ENCODE data around the gene KRTAP29-1. TPM values are rescaled to one million over a fixed set of nuclear protein-coding genes. Genes with fewer than 3 reads are reported as not detected.
"Not testable (repeated sequence)": the region's sequence is repeated elsewhere in the genome, so short reads cannot be mapped to it uniquely, and the experiment has no call there.

Gene KRTAP29-1, protein sequence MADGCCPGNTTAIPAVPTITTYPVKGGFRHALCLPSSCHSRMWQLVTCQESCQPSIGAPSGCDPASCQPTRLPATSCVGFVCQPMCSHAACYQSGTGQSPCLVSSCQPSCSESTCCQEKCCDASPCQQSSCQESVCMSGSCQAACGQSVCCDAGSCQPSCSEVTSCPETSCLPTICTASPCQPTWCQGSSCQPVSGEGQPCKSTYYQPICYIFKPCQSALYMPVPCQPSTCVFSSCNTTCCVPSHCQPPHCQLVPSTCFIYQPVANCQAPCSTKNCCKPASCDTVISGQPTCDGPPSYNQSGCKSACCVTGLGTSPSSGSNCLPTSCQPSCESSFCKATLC
- not detected for total RNA-seq

DNA sequence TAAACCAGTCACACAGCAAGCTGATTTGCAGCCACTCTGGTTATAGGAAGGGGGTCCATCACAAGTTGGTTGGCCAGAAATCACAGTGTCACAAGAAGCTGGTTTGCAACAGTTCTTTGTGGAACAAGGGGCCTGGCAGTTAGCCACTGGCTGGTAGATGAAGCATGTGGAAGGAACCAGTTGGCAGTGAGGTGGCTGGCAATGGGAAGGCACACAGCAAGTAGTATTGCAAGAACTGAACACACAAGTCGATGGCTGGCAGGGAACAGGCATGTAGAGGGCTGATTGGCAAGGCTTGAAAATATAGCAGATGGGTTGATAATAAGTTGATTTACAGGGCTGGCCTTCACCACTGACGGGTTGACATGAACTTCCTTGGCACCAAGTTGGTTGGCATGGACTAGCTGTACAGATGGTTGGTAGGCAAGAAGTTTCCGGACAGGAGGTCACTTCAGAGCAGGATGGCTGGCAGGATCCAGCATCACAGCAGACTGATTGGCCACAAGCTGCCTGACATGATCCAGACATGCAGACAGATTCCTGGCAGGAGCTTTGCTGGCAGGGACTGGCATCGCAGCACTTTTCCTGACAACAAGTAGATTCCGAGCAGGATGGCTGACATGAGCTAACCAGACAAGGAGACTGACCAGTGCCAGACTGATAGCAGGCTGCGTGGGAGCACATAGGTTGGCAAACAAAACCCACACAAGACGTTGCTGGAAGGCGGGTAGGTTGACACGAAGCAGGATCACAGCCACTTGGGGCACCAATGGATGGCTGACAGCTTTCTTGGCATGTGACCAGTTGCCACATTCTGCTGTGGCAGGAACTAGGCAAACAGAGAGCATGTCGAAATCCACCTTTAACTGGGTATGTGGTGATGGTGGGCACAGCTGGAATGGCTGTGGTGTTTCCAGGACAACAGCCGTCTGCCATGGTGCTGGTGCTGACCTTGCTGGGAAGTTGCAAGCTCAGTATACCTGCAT is at the start of gene KRTAP29-1:
TSS of gene KRTAP29-1 (minus strand) at position 936 of the 986 bp plus-strand sequence. CDS start at position 936, 0 bp downstream.
- H3K27me3 ChIP-seq = no peaks in the 10 kb centered on the region
- no peaks in the 10 kb centered on the region for H3K4me1 ChIP-seq
- peak within 1 kb of the TSS in 1 of 3 donors; percentile 15 for H3K4me3 ChIP-seq
- H3K9me3 ChIP-seq = no peaks in the 10 kb centered on the region
- DNase-seq (ENCODE audit: low spot score in 2 of 2) = peak in 1 of 2 donors; percentile 62
- intact Hi-C loops (cut with DNase I; ENCODE audit: low total_unique reads) = no loop called here
- H3K27ac ChIP-seq = peak within 1 kb of the TSS; percentile 64 to 65
- no peak for TF ChIP-seq POLR2AphosphoS5 (IDR thresholded peaks at IDR 0.05)
- no peak for TF ChIP-seq POLR2A (IDR thresholded peaks at IDR 0.05)
- TF ChIP-seq, protein P1, sequence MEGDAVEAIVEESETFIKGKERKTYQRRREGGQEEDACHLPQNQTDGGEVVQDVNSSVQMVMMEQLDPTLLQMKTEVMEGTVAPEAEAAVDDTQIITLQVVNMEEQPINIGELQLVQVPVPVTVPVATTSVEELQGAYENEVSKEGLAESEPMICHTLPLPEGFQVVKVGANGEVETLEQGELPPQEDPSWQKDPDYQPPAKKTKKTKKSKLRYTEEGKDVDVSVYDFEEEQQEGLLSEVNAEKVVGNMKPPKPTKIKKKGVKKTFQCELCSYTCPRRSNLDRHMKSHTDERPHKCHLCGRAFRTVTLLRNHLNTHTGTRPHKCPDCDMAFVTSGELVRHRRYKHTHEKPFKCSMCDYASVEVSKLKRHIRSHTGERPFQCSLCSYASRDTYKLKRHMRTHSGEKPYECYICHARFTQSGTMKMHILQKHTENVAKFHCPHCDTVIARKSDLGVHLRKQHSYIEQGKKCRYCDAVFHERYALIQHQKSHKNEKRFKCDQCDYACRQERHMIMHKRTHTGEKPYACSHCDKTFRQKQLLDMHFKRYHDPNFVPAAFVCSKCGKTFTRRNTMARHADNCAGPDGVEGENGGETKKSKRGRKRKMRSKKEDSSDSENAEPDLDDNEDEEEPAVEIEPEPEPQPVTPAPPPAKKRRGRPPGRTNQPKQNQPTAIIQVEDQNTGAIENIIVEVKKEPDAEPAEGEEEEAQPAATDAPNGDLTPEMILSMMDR (IDR thresholded peaks at IDR 0.05) = no peak
- no peaks in the 10 kb centered on the region for H3K36me3 ChIP-seq

DNA sequence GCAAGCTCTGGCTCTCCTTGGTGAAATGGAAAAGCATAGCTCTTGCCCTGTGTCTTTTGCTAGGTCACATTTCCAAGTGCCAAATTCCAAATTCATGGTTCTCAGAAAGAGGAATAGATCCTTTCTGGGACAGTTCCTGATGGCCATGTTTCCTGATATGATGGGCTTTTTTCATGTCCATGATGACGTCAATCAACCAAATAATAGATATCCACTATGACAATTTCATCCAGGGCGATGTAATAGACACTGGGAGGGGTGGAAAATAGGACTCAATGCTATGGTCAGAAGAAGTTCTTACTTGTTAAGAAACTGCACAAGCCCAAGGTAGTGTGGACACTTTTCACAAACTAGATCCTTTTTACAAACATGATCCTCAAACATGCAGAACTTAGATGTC is 48.5 kb upstream of the KRTAP29-1 start:
- H3K4me3 ChIP-seq = no peak overlapping the region
- H3K4me1 ChIP-seq = no peaks in the 10 kb centered on the region
- intact Hi-C loops (cut with DNase I; ENCODE audit: low total_unique reads) = no loop called here
- no peak overlapping the region for H3K27ac ChIP-seq
- H3K27me3 ChIP-seq = no peaks in the 10 kb centered on the region
- no peak for DNase-seq (ENCODE audit: low spot score in 2 of 2)
- no peaks in the 10 kb centered on the region for H3K9me3 ChIP-seq
- H3K36me3 ChIP-seq = no peaks in the 10 kb centered on the region
- TF ChIP-seq, protein P1 (IDR thresholded peaks at IDR 0.05) = no peak
- TF ChIP-seq POLR2AphosphoS5 (IDR thresholded peaks at IDR 0.05) (no peak), POLR2A (IDR thresholded peaks at IDR 0.05) (no peak)

DNA sequence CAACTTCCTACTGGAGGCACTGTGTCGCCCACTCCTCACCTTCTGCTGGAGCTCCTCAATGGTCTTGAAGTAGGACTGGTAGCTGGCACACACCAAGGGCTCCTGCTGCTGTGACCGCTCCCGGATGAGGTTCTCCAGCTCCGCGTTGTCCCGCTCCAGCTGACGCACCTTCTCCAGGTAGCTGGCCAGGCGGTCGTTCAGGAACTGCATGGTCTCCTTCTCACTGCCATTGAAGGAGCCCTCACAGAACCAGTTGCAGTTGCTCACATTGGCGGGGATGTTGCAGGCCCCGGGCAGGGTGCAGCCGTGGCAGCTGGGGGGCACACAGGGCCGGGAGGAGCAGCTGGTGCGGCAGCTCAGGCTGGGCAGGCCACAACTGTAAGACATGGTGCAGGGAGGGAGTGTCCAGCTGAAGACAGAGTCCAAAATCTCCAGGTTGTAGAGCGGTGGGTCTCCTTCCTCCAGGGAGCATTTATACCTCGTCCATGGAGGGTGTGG is 47.8 kb upstream of the KRTAP29-1 start, which contains the start of gene KRT33A:
TSS of gene KRT33A (minus strand) at position 448 of the 498 bp plus-strand sequence. CDS start at position 387, 61 bp downstream.
- intact Hi-C loops (cut with DNase I; ENCODE audit: low total_unique reads); DNase-seq (ENCODE audit: low spot score in 2 of 2); H3K9me3 ChIP-seq; H3K4me3 ChIP-seq; H3K27ac ChIP-seq; H3K27me3 ChIP-seq; H3K36me3 ChIP-seq; H3K4me1 ChIP-seq: not testable (repeated sequence)

DNA sequence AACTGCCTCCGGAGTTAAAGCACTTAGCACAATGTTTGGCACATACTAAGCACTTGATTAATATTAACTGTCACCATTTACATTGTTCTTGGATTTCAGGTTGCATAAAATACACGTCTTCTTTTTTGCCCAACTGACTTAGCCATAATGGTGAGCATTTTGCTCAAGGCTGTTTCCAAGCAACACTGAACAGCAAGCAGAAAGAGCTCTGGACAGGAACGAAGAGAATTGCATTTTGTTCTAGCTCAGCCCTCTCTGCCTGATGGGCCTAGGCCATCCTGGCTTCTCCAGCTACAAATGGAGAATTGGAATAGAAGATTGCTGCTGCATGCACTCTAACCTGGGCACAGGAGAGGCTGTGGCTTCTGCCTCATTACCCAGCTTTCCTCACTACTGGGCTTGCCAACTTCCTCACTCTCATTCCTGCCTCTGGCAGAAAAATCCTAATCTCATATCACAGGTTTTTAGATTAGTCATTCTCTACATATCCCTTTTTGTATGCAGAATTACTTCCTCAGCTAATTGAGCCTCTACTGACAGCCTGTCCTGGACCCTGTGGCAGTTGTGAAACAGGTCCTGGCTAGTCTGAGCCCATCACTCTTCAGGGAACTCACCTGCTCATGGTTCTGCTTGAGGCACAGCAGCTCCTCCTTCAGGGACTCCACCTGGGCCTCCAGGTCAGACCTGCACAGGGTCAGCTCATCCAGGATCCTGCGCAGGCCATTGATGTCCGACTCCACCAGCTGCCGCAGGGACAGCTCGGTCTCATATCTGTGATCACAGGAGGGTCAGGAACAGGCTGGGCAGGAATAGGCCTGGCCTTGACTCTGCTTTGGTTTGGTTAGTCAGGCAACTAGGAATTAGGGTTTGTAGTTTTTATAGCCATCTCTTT is 45.5 kb upstream of the KRTAP29-1 start:
- Histone ChIP-seq H3K4me1 (peaks cover 0 to 7% of the 10 kb centered on the region in 2 donors), H3K9me3 (no peaks in the 10 kb centered on the region), H3K4me3 (no peak overlapping the region), H3K27me3 (no peaks in the 10 kb centered on the region), H3K36me3 (no peaks in the 10 kb centered on the region), H3K27ac (peak overlapping the region; percentile 27 to 38)
- intact Hi-C loops (cut with DNase I; ENCODE audit: low total_unique reads) = no loop called here
- DNase-seq (ENCODE audit: low spot score in 2 of 2) = no peak
- TF ChIP-seq POLR2A (IDR thresholded peaks at IDR 0.05) (no peak), POLR2AphosphoS5 (IDR thresholded peaks at IDR 0.05) (no peak)
- TF ChIP-seq, protein P1 (IDR thresholded peaks at IDR 0.05) = no peak

DNA sequence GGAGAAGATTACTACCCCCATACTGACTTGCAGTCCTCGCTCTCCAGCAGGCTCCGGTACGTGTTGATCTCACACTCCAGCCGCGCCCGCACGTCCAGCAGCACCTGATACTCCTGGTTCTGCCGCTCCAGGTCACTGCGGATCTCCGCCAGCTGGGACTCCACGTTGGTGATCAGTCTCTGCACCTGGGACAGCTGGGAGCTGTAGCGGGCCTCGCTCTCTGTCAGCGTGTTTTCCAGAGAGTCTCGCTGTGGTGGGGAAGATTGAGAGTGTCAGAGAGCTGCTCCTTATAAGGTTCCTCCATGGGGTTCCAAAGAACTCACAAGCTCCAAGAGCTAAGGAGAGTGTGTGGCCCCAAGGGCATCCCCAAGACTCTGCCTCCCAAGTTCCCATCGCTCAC is 43.8 kb upstream of the KRTAP29-1 start:
- H3K4me1 ChIP-seq; intact Hi-C loops (cut with DNase I; ENCODE audit: low total_unique reads); H3K27me3 ChIP-seq; H3K36me3 ChIP-seq; DNase-seq (ENCODE audit: low spot score in 2 of 2); H3K4me3 ChIP-seq: not testable (repeated sequence)
- peaks cover 7 to 16% of the 10 kb centered on the region in 2 donors for H3K9me3 ChIP-seq
- peak overlapping the region; percentile 27 to 54 for H3K27ac ChIP-seq
